GM19324 (cell line): ENCODE data around the gene PES1.
"Not testable (repeated sequence)": the region's sequence is repeated elsewhere in the genome, so short reads cannot be mapped to it uniquely, and the experiment has no call there.

Experiments
- ATAC-seq: cut with Tn5 transposase; IDR thresholded peaks from one replicate; pipeline ENCODE4 v1.9.1; 2021; ENCODE audit warnings: mild to moderate bottlenecking, moderate library complexity; ENCODE audit not compliant: unreplicated experiment, low FRiP score

The PES1 gene

GRCh38 chr22:30578481-30578880 lies 13.2 kb downstream of the PES1 start:
- no peak for ATAC-seq

GRCh38 chr22:30575859-30576258 lies 15.9 kb downstream of the PES1 start:
- no peak for ATAC-seq

GRCh38 chr22:30574997-30575671 lies 16.6 kb downstream of the PES1 start:
- no peak for ATAC-seq

GRCh38 chr22:30574095-30574981 lies 17.4 kb downstream of the PES1 start, which contains the start of gene GAL3ST1:
GAL3ST1 (minus strand) TSS chr22:30574665; CDS start chr22:30557392, 17,273 bp downstream.
- no peak for ATAC-seq

GRCh38 chr22:30573594-30574094 lies 18.1 kb downstream of the PES1 start:
- ATAC-seq = no peak

- ATAC-seq = no peak
Observed at GRCh38 chr22:30572840-30573593, 18.7 kb downstream of the PES1 start.

GRCh38 chr22:30572210-30572609 lies 19.5 kb downstream of the PES1 start:
- no peak for ATAC-seq

- no peak for ATAC-seq
Observed at GRCh38 chr22:30569674-30570202, 22.0 kb downstream of the PES1 start.

- ATAC-seq = no peak
Observed at GRCh38 chr22:30568137-30568805, 23.4 kb downstream of the PES1 start.

- ATAC-seq = not testable (repeated sequence)
Observed at GRCh38 chr22:30567277-30567676, 24.4 kb downstream of the PES1 start.

GRCh38 chr22:30566125-30566524 lies 25.6 kb downstream of the PES1 start:
- ATAC-seq = no peak

GRCh38 chr22:30565341-30565740 lies 26.4 kb downstream of the PES1 start:
- no peak for ATAC-seq

- ATAC-seq = no peak
Observed at GRCh38 chr22:30564761-30565119, 27.0 kb downstream of the PES1 start.

GRCh38 chr22:30564045-30564760 lies 27.5 kb downstream of the PES1 start:
- no peak for ATAC-seq

- no peak for ATAC-seq
Observed at GRCh38 chr22:30562366-30562765, 29.3 kb downstream of the PES1 start.

GRCh38 chr22:30561402-30562189 lies 30.1 kb downstream of the PES1 start:
- no peak for ATAC-seq

GRCh38 chr22:30560643-30561202 lies 31.0 kb downstream of the PES1 start:
- not testable (repeated sequence) for ATAC-seq

GRCh38 chr22:30559889-30560288 lies 31.8 kb downstream of the PES1 start:
- ATAC-seq = no peak
